LNCaP clone FGC (cell line): ENCODE data around the gene DDX6.
"Not testable (repeated sequence)": the region's sequence is repeated elsewhere in the genome, so short reads cannot be mapped to it uniquely, and the experiment has no call there.

Source experiments
- DNase-seq: peaks from one replicate; pipeline ENCODE4 v3.0.0-alpha.2; 2011; ENCODE audit warnings: low read depth
- H3K4me3 ChIP-seq: 2 replicates; pipeline ENCODE4 v1.5.1; 2011; ENCODE audit warnings: mild to moderate bottlenecking, low read depth, low read length, control low read depth
- CTCF ChIP-seq: IDR thresholded peaks from 2 replicates; pipeline ENCODE4 v1.5.1; 2012; ENCODE audit warnings: mild to moderate bottlenecking; ENCODE audit not compliant: control insufficient read depth, insufficient read depth; ENCODE audit errors: extremely low read depth

Gene DDX6

GRCh38 chr11:118740892-118741291, 50.1 kb downstream of the DDX6 start:
- DNase-seq, result no peak
- TF ChIP-seq CTCF, result no peak
- no peak overlapping the region for H3K4me3 ChIP-seq

- DNase-seq, result no peak
- no peak for TF ChIP-seq CTCF
- H3K4me3 ChIP-seq, result no peak overlapping the region
These were observed 55.8 kb downstream of the DDX6 start for GRCh38 chr11:118735203-118735602.

GRCh38 chr11:118734031-118734430, 56.9 kb downstream of the DDX6 start:
- DNase-seq, result no peak
- no peak for TF ChIP-seq CTCF
- no peak overlapping the region for H3K4me3 ChIP-seq

GRCh38 chr11:118729753-118730152, 61.2 kb downstream of the DDX6 start:
- not testable (repeated sequence) for H3K4me3 ChIP-seq, DNase-seq

GRCh38 chr11:118728112-118728511, 62.9 kb downstream of the DDX6 start:
- not testable (repeated sequence) for DNase-seq, H3K4me3 ChIP-seq

- DNase-seq, H3K4me3 ChIP-seq: not testable (repeated sequence)
These were observed 63.3 kb downstream of the DDX6 start for GRCh38 chr11:118727721-118728066.

- H3K4me3 ChIP-seq, DNase-seq: not testable (repeated sequence)
These were observed 63.8 kb downstream of the DDX6 start for GRCh38 chr11:118727001-118727720.

- not testable (repeated sequence) for H3K4me3 ChIP-seq, DNase-seq
These were observed 69.4 kb downstream of the DDX6 start for GRCh38 chr11:118721478-118722015.

GRCh38 chr11:118720740-118721139, 70.2 kb downstream of the DDX6 start:
- H3K4me3 ChIP-seq, DNase-seq: not testable (repeated sequence)

- not testable (repeated sequence) for H3K4me3 ChIP-seq, DNase-seq
These were observed 70.9 kb downstream of the DDX6 start for GRCh38 chr11:118720078-118720477.

GRCh38 chr11:118718562-118718961, 72.4 kb downstream of the DDX6 start:
- DNase-seq, H3K4me3 ChIP-seq: not testable (repeated sequence)

- not testable (repeated sequence) for DNase-seq, H3K4me3 ChIP-seq
These were observed 73.2 kb downstream of the DDX6 start for GRCh38 chr11:118717733-118718132.

GRCh38 chr11:118717221-118717620, 73.7 kb downstream of the DDX6 start:
- H3K4me3 ChIP-seq, DNase-seq: not testable (repeated sequence)
